ENCODE measurements around the gene SMIM11.
"Not testable (repeated sequence)": the region's sequence is repeated elsewhere in the genome, so short reads cannot be mapped to it uniquely, and the experiment has no call there.

DNA sequence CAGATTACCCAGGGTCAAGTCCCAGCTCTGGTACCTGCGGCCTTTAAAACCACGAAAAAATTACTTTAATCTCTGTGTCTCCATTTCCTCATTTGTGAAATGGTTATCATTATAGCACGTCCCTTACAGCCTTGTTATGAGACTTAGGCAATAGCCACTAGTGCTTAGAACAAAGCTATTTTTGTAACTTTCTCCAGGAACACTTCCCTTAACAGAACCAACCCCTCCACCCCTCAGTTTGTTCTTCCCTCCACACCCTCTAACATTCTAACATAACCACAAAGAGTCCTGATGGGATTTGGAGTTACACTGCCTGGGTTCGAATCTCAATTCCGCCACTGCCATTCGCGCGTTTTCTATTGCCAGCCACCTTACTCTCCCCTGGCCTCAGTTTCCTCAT is 845 bp upstream of the SMIM11 start:
- TF ChIP-seq CTCF (conservative IDR thresholded peaks at IDR 0.05; ENCODE audit: low read depth in 2 of 2); CREB1 (CRISPR knock-in tag; IDR thresholded peaks at IDR 0.05; ENCODE audit: low read depth); JUNB (IDR thresholded peaks at IDR 0.05; ENCODE audit: unreplicated experiment); EZH2 (IDR thresholded peaks at IDR 0.05; ENCODE audit: low read depth, unreplicated experiment); EZH2phosphoT487 (IDR thresholded peaks at IDR 0.05; ENCODE audit: unreplicated experiment); POLR2AphosphoS5 (IDR thresholded peaks at IDR 0.05; ENCODE audit: low read depth); ETS1 (IDR thresholded peaks at IDR 0.05); NANOG (IDR thresholded peaks at IDR 0.05; ENCODE audit: borderline replicate concordance); ZNF331 (CRISPR knock-in tag; IDR thresholded peaks at IDR 0.05; ENCODE audit: low read depth); STAT1 (IDR thresholded peaks at IDR 0.05; ENCODE audit: unreplicated experiment): not testable (repeated sequence)
- TF ChIP-seq, protein P1, sequence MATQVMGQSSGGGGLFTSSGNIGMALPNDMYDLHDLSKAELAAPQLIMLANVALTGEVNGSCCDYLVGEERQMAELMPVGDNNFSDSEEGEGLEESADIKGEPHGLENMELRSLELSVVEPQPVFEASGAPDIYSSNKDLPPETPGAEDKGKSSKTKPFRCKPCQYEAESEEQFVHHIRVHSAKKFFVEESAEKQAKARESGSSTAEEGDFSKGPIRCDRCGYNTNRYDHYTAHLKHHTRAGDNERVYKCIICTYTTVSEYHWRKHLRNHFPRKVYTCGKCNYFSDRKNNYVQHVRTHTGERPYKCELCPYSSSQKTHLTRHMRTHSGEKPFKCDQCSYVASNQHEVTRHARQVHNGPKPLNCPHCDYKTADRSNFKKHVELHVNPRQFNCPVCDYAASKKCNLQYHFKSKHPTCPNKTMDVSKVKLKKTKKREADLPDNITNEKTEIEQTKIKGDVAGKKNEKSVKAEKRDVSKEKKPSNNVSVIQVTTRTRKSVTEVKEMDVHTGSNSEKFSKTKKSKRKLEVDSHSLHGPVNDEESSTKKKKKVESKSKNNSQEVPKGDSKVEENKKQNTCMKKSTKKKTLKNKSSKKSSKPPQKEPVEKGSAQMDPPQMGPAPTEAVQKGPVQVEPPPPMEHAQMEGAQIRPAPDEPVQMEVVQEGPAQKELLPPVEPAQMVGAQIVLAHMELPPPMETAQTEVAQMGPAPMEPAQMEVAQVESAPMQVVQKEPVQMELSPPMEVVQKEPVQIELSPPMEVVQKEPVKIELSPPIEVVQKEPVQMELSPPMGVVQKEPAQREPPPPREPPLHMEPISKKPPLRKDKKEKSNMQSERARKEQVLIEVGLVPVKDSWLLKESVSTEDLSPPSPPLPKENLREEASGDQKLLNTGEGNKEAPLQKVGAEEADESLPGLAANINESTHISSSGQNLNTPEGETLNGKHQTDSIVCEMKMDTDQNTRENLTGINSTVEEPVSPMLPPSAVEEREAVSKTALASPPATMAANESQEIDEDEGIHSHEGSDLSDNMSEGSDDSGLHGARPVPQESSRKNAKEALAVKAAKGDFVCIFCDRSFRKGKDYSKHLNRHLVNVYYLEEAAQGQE (IDR thresholded peaks at IDR 0.05; ENCODE audit: unreplicated experiment), result not testable (repeated sequence)
- TF ChIP-seq, protein P2, sequence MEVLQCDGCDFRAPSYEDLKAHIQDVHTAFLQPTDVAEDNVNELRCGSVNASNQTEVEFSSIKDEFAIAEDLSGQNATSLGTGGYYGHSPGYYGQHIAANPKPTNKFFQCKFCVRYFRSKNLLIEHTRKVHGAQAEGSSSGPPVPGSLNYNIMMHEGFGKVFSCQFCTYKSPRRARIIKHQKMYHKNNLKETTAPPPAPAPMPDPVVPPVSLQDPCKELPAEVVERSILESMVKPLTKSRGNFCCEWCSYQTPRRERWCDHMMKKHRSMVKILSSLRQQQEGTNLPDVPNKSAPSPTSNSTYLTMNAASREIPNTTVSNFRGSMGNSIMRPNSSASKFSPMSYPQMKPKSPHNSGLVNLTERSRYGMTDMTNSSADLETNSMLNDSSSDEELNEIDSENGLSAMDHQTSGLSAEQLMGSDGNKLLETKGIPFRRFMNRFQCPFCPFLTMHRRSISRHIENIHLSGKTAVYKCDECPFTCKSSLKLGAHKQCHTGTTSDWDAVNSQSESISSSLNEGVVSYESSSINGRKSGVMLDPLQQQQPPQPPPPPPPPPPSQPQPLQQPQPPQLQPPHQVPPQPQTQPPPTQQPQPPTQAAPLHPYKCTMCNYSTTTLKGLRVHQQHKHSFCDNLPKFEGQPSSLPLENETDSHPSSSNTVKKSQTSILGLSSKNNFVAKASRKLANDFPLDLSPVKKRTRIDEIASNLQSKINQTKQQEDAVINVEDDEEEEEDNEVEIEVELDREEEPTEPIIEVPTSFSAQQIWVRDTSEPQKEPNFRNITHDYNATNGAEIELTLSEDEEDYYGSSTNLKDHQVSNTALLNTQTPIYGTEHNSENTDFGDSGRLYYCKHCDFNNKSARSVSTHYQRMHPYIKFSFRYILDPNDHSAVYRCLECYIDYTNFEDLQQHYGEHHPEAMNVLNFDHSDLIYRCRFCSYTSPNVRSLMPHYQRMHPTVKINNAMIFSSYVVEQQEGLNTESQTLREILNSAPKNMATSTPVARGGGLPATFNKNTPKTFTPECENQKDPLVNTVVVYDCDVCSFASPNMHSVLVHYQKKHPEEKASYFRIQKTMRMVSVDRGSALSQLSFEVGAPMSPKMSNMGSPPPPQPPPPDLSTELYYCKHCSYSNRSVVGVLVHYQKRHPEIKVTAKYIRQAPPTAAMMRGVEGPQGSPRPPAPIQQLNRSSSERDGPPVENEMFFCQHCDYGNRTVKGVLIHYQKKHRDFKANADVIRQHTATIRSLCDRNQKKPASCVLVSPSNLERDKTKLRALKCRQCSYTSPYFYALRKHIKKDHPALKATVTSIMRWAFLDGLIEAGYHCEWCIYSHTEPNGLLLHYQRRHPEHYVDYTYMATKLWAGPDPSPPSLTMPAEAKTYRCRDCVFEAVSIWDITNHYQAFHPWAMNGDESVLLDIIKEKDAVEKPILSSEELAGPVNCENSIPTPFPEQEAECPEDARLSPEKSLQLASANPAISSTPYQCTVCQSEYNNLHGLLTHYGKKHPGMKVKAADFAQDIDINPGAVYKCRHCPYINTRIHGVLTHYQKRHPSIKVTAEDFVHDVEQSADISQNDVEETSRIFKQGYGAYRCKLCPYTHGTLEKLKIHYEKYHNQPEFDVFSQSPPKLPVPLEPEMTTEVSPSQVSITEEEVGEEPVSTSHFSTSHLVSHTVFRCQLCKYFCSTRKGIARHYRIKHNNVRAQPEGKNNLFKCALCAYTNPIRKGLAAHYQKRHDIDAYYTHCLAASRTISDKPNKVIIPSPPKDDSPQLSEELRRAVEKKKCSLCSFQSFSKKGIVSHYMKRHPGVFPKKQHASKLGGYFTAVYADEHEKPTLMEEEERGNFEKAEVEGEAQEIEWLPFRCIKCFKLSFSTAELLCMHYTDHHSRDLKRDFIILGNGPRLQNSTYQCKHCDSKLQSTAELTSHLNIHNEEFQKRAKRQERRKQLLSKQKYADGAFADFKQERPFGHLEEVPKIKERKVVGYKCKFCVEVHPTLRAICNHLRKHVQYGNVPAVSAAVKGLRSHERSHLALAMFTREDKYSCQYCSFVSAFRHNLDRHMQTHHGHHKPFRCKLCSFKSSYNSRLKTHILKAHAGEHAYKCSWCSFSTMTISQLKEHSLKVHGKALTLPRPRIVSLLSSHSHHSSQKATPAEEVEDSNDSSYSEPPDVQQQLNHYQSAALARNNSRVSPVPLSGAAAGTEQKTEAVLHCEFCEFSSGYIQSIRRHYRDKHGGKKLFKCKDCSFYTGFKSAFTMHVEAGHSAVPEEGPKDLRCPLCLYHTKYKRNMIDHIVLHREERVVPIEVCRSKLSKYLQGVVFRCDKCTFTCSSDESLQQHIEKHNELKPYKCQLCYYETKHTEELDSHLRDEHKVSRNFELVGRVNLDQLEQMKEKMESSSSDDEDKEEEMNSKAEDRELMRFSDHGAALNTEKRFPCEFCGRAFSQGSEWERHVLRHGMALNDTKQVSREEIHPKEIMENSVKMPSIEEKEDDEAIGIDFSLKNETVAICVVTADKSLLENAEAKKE (CRISPR knock-in tag; IDR thresholded peaks at IDR 0.05), result not testable (repeated sequence)
